ENCODE results near the gene PARP1. TPM values are rescaled to one million over a fixed set of nuclear protein-coding genes. Genes with fewer than 3 reads are reported as not detected.

Gene PARP1
- total and polyA plus RNA-seq, 3 experiments from 2014 or later: 137 to 234 (median 224) TPM

- H3K36me3 Mint-ChIP-seq: peaks cover 4 to 99% (median 26%) of the 10 kb centered on the region in 3 donors
- H3K27ac Mint-ChIP-seq: peak overlapping the region in 1 of 8 donors; percentile 19
- no peak for DNase-seq
- no peaks in the 10 kb centered on the region for H3K4me1 ChIP-seq (ENCODE audit: insufficient read depth, low read length)
- no peaks in the 10 kb centered on the region for H3K9me3 Mint-ChIP-seq
- ChIA-PET POLR2A (no interaction called here), CTCF (no interaction called here)
- peaks cover 0 to 1% (median 0%) of the 10 kb centered on the region in 3 donors for H3K4me1 Mint-ChIP-seq
- peaks cover 68% of the 10 kb centered on the region for H3K36me3 ChIP-seq (ENCODE audit: insufficient read depth, low read length)
- no peak overlapping the region for H3K27ac ChIP-seq (ENCODE audit: low read depth, low read length)
- H3K4me3 ChIP-seq (ENCODE audit: low read length): no peak overlapping the region
- no peaks in the 10 kb centered on the region for H3K9me3 ChIP-seq (ENCODE audit: low read length)
- H3K27me3 ChIP-seq (ENCODE audit: insufficient read depth, low read length, poor library complexity, severe bottlenecking): no peaks in the 10 kb centered on the region
- no peaks in the 10 kb centered on the region for H3K27me3 Mint-ChIP-seq
- H3K4me3 Mint-ChIP-seq: no peak overlapping the region
Measured at GRCh38 chr1:226370144-226370923, 37.6 kb downstream of the PARP1 start.

GRCh38 chr1:226369110-226369509 is 38.8 kb downstream of the PARP1 start:
- no peaks in the 10 kb centered on the region for H3K27me3 ChIP-seq (ENCODE audit: insufficient read depth, low read length, poor library complexity, severe bottlenecking)
- no peaks in the 10 kb centered on the region for H3K9me3 ChIP-seq (ENCODE audit: low read length)
- H3K4me1 ChIP-seq (ENCODE audit: insufficient read depth, low read length): no peaks in the 10 kb centered on the region
- no peak overlapping the region for H3K4me3 ChIP-seq (ENCODE audit: low read length)
- ChIA-PET POLR2A (no interaction called here), CTCF (no interaction called here)
- Mint-ChIP-seq H3K36me3 (peaks cover 4 to 99% (median 26%) of the 10 kb centered on the region in 3 donors), H3K9me3 (no peaks in the 10 kb centered on the region), H3K4me3 (no peak overlapping the region), H3K27ac (peak overlapping the region in 1 of 8 donors; percentile 47), H3K4me1 (peaks cover 0 to 1% (median 0%) of the 10 kb centered on the region in 3 donors), H3K27me3 (no peaks in the 10 kb centered on the region)
- no peak overlapping the region for H3K27ac ChIP-seq (ENCODE audit: low read depth, low read length)
- no peak for DNase-seq
- H3K36me3 ChIP-seq (ENCODE audit: insufficient read depth, low read length): peaks cover 68% of the 10 kb centered on the region

GRCh38 chr1:226366290-226366689 is 41.6 kb downstream of the PARP1 start:
- peaks cover 84% of the 10 kb centered on the region for H3K36me3 ChIP-seq (ENCODE audit: insufficient read depth, low read length)
- Mint-ChIP-seq H3K4me1 (no peaks in the 10 kb centered on the region), H3K27me3 (no peaks in the 10 kb centered on the region), H3K36me3 (peaks cover 0 to 98% (median 26%) of the 10 kb centered on the region in 3 donors), H3K27ac (peak overlapping the region in 1 of 8 donors; percentile 32), H3K9me3 (no peaks in the 10 kb centered on the region), H3K4me3 (no peak overlapping the region)
- no peaks in the 10 kb centered on the region for H3K4me1 ChIP-seq (ENCODE audit: insufficient read depth, low read length)
- H3K9me3 ChIP-seq (ENCODE audit: low read length): no peaks in the 10 kb centered on the region
- no peak for DNase-seq
- ChIA-PET POLR2A (no interaction called here), CTCF (interaction anchor here (1.3 to 1.7 kb wide), 2 partner anchors 41 to 242 kb away, joined by 3 to 4 read pairs; no protein-coding TSS in a partner anchor)
- H3K27me3 ChIP-seq (ENCODE audit: insufficient read depth, low read length, poor library complexity, severe bottlenecking): no peaks in the 10 kb centered on the region
- H3K27ac ChIP-seq (ENCODE audit: low read depth, low read length): no peak overlapping the region
- no peak overlapping the region for H3K4me3 ChIP-seq (ENCODE audit: low read length)

GRCh38 chr1:226365831-226366231 is 42.1 kb downstream of the PARP1 start:
- Mint-ChIP-seq H3K4me3 (no peak overlapping the region), H3K27me3 (no peaks in the 10 kb centered on the region), H3K4me1 (no peaks in the 10 kb centered on the region), H3K27ac (peak overlapping the region in 1 of 8 donors; percentile 32), H3K9me3 (no peaks in the 10 kb centered on the region), H3K36me3 (peaks cover 0 to 98% (median 28%) of the 10 kb centered on the region in 3 donors)
- Histone ChIP-seq H3K9me3 (ENCODE audit: low read length) (no peaks in the 10 kb centered on the region), H3K27ac (ENCODE audit: low read depth, low read length) (no peak overlapping the region), H3K4me3 (ENCODE audit: low read length) (no peak overlapping the region), H3K27me3 (ENCODE audit: insufficient read depth, low read length, poor library complexity, severe bottlenecking) (no peaks in the 10 kb centered on the region), H3K4me1 (ENCODE audit: insufficient read depth, low read length) (no peaks in the 10 kb centered on the region), H3K36me3 (ENCODE audit: insufficient read depth, low read length) (peaks cover 80% of the 10 kb centered on the region)
- DNase-seq: no peak
- POLR2A ChIA-PET: no interaction called here
- CTCF ChIA-PET: no interaction called here

GRCh38 chr1:226364901-226365565 is 42.9 kb downstream of the PARP1 start:
- no peaks in the 10 kb centered on the region for H3K27me3 Mint-ChIP-seq
- H3K4me1 Mint-ChIP-seq: no peaks in the 10 kb centered on the region
- Histone ChIP-seq H3K27ac (ENCODE audit: low read depth, low read length) (no peak overlapping the region), H3K4me3 (ENCODE audit: low read length) (no peak overlapping the region), H3K9me3 (ENCODE audit: low read length) (no peaks in the 10 kb centered on the region), H3K27me3 (ENCODE audit: insufficient read depth, low read length, poor library complexity, severe bottlenecking) (no peaks in the 10 kb centered on the region), H3K4me1 (ENCODE audit: insufficient read depth, low read length) (no peaks in the 10 kb centered on the region), H3K36me3 (ENCODE audit: insufficient read depth, low read length) (peaks cover 77% of the 10 kb centered on the region)
- ChIA-PET CTCF (no interaction called here), POLR2A (no interaction called here)
- no peak for DNase-seq
- H3K36me3 Mint-ChIP-seq: peaks cover 0 to 97% (median 33%) of the 10 kb centered on the region in 3 donors
- no peak overlapping the region for H3K4me3 Mint-ChIP-seq
- H3K9me3 Mint-ChIP-seq: no peaks in the 10 kb centered on the region
- peak overlapping the region in 1 of 8 donors; percentile 26 for H3K27ac Mint-ChIP-seq

GRCh38 chr1:226364514-226364899 is 43.4 kb downstream of the PARP1 start:
- Histone ChIP-seq H3K4me1 (ENCODE audit: insufficient read depth, low read length) (no peaks in the 10 kb centered on the region), H3K27ac (ENCODE audit: low read depth, low read length) (no peak overlapping the region), H3K27me3 (ENCODE audit: insufficient read depth, low read length, poor library complexity, severe bottlenecking) (no peaks in the 10 kb centered on the region), H3K9me3 (ENCODE audit: low read length) (no peaks in the 10 kb centered on the region), H3K36me3 (ENCODE audit: insufficient read depth, low read length) (peaks cover 77% of the 10 kb centered on the region), H3K4me3 (ENCODE audit: low read length) (no peak overlapping the region)
- H3K4me3 Mint-ChIP-seq: no peak overlapping the region
- ChIA-PET CTCF (no interaction called here), POLR2A (no interaction called here)
- peak overlapping the region in 1 of 8 donors; percentile 26 for H3K27ac Mint-ChIP-seq
- no peak for DNase-seq
- no peaks in the 10 kb centered on the region for H3K9me3 Mint-ChIP-seq
- peaks cover 0 to 97% (median 33%) of the 10 kb centered on the region in 3 donors for H3K36me3 Mint-ChIP-seq
- no peaks in the 10 kb centered on the region for H3K27me3 Mint-ChIP-seq
- no peaks in the 10 kb centered on the region for H3K4me1 Mint-ChIP-seq

GRCh38 chr1:226363801-226364513 is 43.9 kb downstream of the PARP1 start:
- POLR2A ChIA-PET: no interaction called here
- Histone ChIP-seq H3K9me3 (ENCODE audit: low read length) (no peaks in the 10 kb centered on the region), H3K4me1 (ENCODE audit: insufficient read depth, low read length) (no peaks in the 10 kb centered on the region), H3K4me3 (ENCODE audit: low read length) (no peak overlapping the region), H3K36me3 (ENCODE audit: insufficient read depth, low read length) (peaks cover 74% of the 10 kb centered on the region), H3K27ac (ENCODE audit: low read depth, low read length) (no peak overlapping the region), H3K27me3 (ENCODE audit: insufficient read depth, low read length, poor library complexity, severe bottlenecking) (no peaks in the 10 kb centered on the region)
- DNase-seq: no peak
- Mint-ChIP-seq H3K27ac (no peak overlapping the region), H3K4me3 (no peak overlapping the region), H3K4me1 (no peaks in the 10 kb centered on the region), H3K27me3 (no peaks in the 10 kb centered on the region), H3K9me3 (no peaks in the 10 kb centered on the region), H3K36me3 (peaks cover 2 to 97% (median 35%) of the 10 kb centered on the region in 3 donors)
- CTCF ChIA-PET: no interaction called here

Measured in CD8-positive, alpha-beta memory T cell (primary cell).